Mesenchymal stem cell (in vitro differentiated cells and primary cell): ENCODE measurements around the gene DAZ4.
"Not testable (repeated sequence)": the region's sequence is repeated elsewhere in the genome, so short reads cannot be mapped to it uniquely, and the experiment has no call there.

Experiments used
- DNase-seq: peaks from one replicate; pipeline ENCODE4 v3.0.0-alpha.2; 2013
- H2AFZ ChIP-seq: one replicate; pipeline ENCODE4 v1.6.1; 2013; ENCODE audit warnings: low read depth, mild to moderate bottlenecking, control low read depth, inconsistent platforms, low read length, moderate library complexity
- H2AK5ac ChIP-seq: 2 replicates; pipeline ENCODE4 v1.6.1; 2013; ENCODE audit warnings: low read length, moderate library complexity, mild to moderate bottlenecking, inconsistent platforms; ENCODE audit not compliant: severe bottlenecking
- H2BK120ac ChIP-seq: one replicate; pipeline ENCODE4 v1.6.1; 2013; ENCODE audit warnings: low read depth, mild to moderate bottlenecking, inconsistent platforms, low read length, moderate library complexity
- H2BK12ac ChIP-seq, 2 experiments: one replicate each; pipeline ENCODE4 v1.6.1; 2013; ENCODE audit warnings: inconsistent platforms in 2 of 2, low read length in 2 of 2, mild to moderate bottlenecking in 2 of 2, moderate library complexity in 2 of 2, control low read depth in 1 of 2
- H2BK15ac ChIP-seq: one replicate; pipeline ENCODE4 v1.6.1; 2013; ENCODE audit warnings: mild to moderate bottlenecking, low read depth, inconsistent platforms; ENCODE audit not compliant: poor library complexity, severe bottlenecking
- H2BK5ac ChIP-seq: 2 replicates; pipeline ENCODE4 v1.6.1; 2013; ENCODE audit warnings: low read depth, mild to moderate bottlenecking, low read length, control low read depth, inconsistent platforms; ENCODE audit not compliant: poor library complexity, severe bottlenecking
- H3K14ac ChIP-seq, 2 experiments: one replicate each; pipeline ENCODE4 v1.6.1; 2013; ENCODE audit warnings: inconsistent platforms in 2 of 2, low read length in 2 of 2, control low read depth in 1 of 2, mild to moderate bottlenecking in 1 of 2, moderate library complexity in 1 of 2
- H3K18ac ChIP-seq, 2 experiments: one replicate each; pipeline ENCODE4 v1.6.1; 2013; ENCODE audit warnings: inconsistent platforms in 2 of 2, low read length in 2 of 2, control low read depth in 1 of 2, low read depth in 1 of 2, mild to moderate bottlenecking in 1 of 2
- H3K23ac ChIP-seq, 2 experiments: one replicate each; pipeline ENCODE4 v1.6.1; 2013; ENCODE audit warnings: inconsistent platforms in 2 of 2, low read length in 2 of 2, mild to moderate bottlenecking in 2 of 2, moderate library complexity in 2 of 2, control low read depth in 1 of 2
- H3K27ac ChIP-seq: 2 replicates; pipeline ENCODE4 v1.5.1; 2013; ENCODE audit warnings: mild to moderate bottlenecking, moderate library complexity, low read length, control low read depth, inconsistent platforms; ENCODE audit not compliant: poor library complexity, severe bottlenecking
- H3K27me3 ChIP-seq, 2 experiments: 2 replicates each; pipeline versions ENCODE4 v1.6.1 to v1.7.0; 2013; ENCODE audit warnings: low read length in 2 of 2, mild to moderate bottlenecking in 2 of 2, moderate library complexity in 2 of 2, control low read depth in 1 of 2, inconsistent platforms in 1 of 2; ENCODE audit not compliant: control insufficient read depth in 1 of 2, insufficient read depth in 1 of 2
- H3K36me3 ChIP-seq, 2 experiments: 2 replicates each; pipeline versions ENCODE4 v1.6.1 to v1.7.0; 2013; ENCODE audit warnings: low read length in 2 of 2, control low read depth in 1 of 2, inconsistent platforms in 1 of 2, low read depth in 1 of 2, mild to moderate bottlenecking in 1 of 2; ENCODE audit not compliant: insufficient read depth in 2 of 2, control insufficient read depth in 1 of 2
- H3K4ac ChIP-seq, 2 experiments: one replicate each; pipeline ENCODE4 v1.6.1; 2013; ENCODE audit warnings: inconsistent platforms in 2 of 2, low read length in 2 of 2, mild to moderate bottlenecking in 2 of 2, moderate library complexity in 2 of 2, control low read depth in 1 of 2, low read depth in 1 of 2
- H3K4me1 ChIP-seq: 2 replicates; pipeline ENCODE4 v1.6.1; 2013; ENCODE audit warnings: low read depth, low read length, control low read depth; ENCODE audit not compliant: control insufficient read depth, insufficient read depth
- H3K4me2 ChIP-seq: 2 replicates; pipeline ENCODE4 v1.6.1; 2013; ENCODE audit warnings: low read length, mild to moderate bottlenecking, inconsistent platforms; ENCODE audit not compliant: poor library complexity, severe bottlenecking
- H3K4me3 ChIP-seq, 2 experiments: 2 replicates each; pipeline versions ENCODE4 v1.5.1 to v1.7.0; 2013; ENCODE audit warnings: low read length in 2 of 2, mild to moderate bottlenecking in 2 of 2, control low read depth in 1 of 2, low read depth in 1 of 2; ENCODE audit not compliant: insufficient read depth in 1 of 2
- H3K79me1 ChIP-seq: replicated peaks from 2 replicates; pipeline ENCODE4 v1.6.1; 2013; ENCODE audit warnings: mild to moderate bottlenecking, control low read depth, low read length, inconsistent platforms; ENCODE audit not compliant: poor library complexity, severe bottlenecking
- H3K9ac ChIP-seq: 2 replicates; pipeline ENCODE4 v1.7.0; 2013; ENCODE audit warnings: mild to moderate bottlenecking, low read length, moderate library complexity
- H3K9me3 ChIP-seq: 2 replicates; pipeline ENCODE4 v1.7.0; 2013; ENCODE audit warnings: mild to moderate bottlenecking, low read length; ENCODE audit not compliant: control insufficient read depth
- H4K8ac ChIP-seq: one replicate; pipeline ENCODE4 v1.6.1; 2013; ENCODE audit warnings: inconsistent platforms, mild to moderate bottlenecking, low read length, moderate library complexity
- H4K91ac ChIP-seq: one replicate; pipeline ENCODE4 v1.6.1; 2013; ENCODE audit warnings: mild to moderate bottlenecking, low read length, inconsistent platforms
- WGBS: methylation state at CpG from one replicate; pipeline ENCODE4 v1.1.7; 2013; ENCODE audit warnings: mixed read lengths; 5-methylcytosine and 5-hydroxymethylcytosine counted together

Gene DAZ4

GRCh38 chrY:24825069-24825468 is 8.7 kb upstream of the DAZ4 start:
- H4K8ac ChIP-seq, H2AK5ac ChIP-seq, H2BK120ac ChIP-seq, DNase-seq, H3K18ac ChIP-seq, H3K4me1 ChIP-seq, H3K36me3 ChIP-seq, H3K23ac ChIP-seq, H3K4ac ChIP-seq, H2BK12ac ChIP-seq, H2BK15ac ChIP-seq, H4K91ac ChIP-seq, H2AFZ ChIP-seq, H3K14ac ChIP-seq, H3K79me1 ChIP-seq, H3K4me2 ChIP-seq, H3K27me3 ChIP-seq, H2BK5ac ChIP-seq, H3K9ac ChIP-seq, H3K4me3 ChIP-seq, H3K9me3 ChIP-seq, H3K27ac ChIP-seq: not testable (repeated sequence)
- WGBS, result no CpG with 5 or more reads among the region's 4 CpGs
